ENCODE data around the gene ZFP28.

Gene ZFP28

GRCh38 chr19:56554272-56554869 lies 15.6 kb downstream of the ZFP28 start:
- no peaks in the 10 kb centered on the region for H3K27me3 ChIP-seq (ENCODE audit: control insufficient read depth, insufficient read depth, low read length)
- no peak overlapping the region for H3K4me3 ChIP-seq (ENCODE audit: low read depth, low read length)
- peaks cover 73% of the 10 kb centered on the region for H3K9me3 ChIP-seq (ENCODE audit: control insufficient read depth, insufficient read depth, low read depth, low read length)
- H3K4me1 ChIP-seq (ENCODE audit: control insufficient read depth, insufficient read depth, low read length): no peaks in the 10 kb centered on the region
- H3K36me3 ChIP-seq (ENCODE audit: control insufficient read depth, insufficient read depth, low read length): peaks cover 37% of the 10 kb centered on the region
- no peak overlapping the region for H3K27ac ChIP-seq (ENCODE audit: low read depth, low read length)
- no peak overlapping the region for H3K9ac ChIP-seq (ENCODE audit: low read length)

- H3K4me1 ChIP-seq (ENCODE audit: control insufficient read depth, insufficient read depth, low read length): peaks cover under 1% of the 10 kb centered on the region; the same call in 1 of the 2 replicates
- H3K27me3 ChIP-seq (ENCODE audit: control insufficient read depth, insufficient read depth, low read length): no peaks in the 10 kb centered on the region
- peaks cover 67% of the 10 kb centered on the region for H3K9me3 ChIP-seq (ENCODE audit: control insufficient read depth, insufficient read depth, low read depth, low read length)
- H3K9ac ChIP-seq (ENCODE audit: low read length): no peak overlapping the region
- H3K36me3 ChIP-seq (ENCODE audit: control insufficient read depth, insufficient read depth, low read length): no peaks in the 10 kb centered on the region; the same call in 1 of the 2 replicates
- H3K4me3 ChIP-seq (ENCODE audit: low read depth, low read length): no peak overlapping the region
- H3K27ac ChIP-seq (ENCODE audit: low read depth, low read length): no peak overlapping the region
These were observed 24.0 kb downstream of the ZFP28 start for GRCh38 chr19:56562766-56563165.

GRCh38 chr19:56566904-56567273 lies 28.1 kb downstream of the ZFP28 start:
- peaks cover 32% of the 10 kb centered on the region for H3K36me3 ChIP-seq (ENCODE audit: control insufficient read depth, insufficient read depth, low read length)
- H3K4me3 ChIP-seq (ENCODE audit: low read depth, low read length): peak overlapping the region; percentile 90
- H3K27me3 ChIP-seq (ENCODE audit: control insufficient read depth, insufficient read depth, low read length): no peaks in the 10 kb centered on the region
- peak overlapping the region; percentile 56 for H3K9ac ChIP-seq (ENCODE audit: low read length)
- H3K9me3 ChIP-seq (ENCODE audit: control insufficient read depth, insufficient read depth, low read depth, low read length): peaks cover 69% of the 10 kb centered on the region
- H3K27ac ChIP-seq (ENCODE audit: low read depth, low read length): no peak overlapping the region
- H3K4me1 ChIP-seq (ENCODE audit: control insufficient read depth, insufficient read depth, low read length): peaks cover 5% of the 10 kb centered on the region; the same call in 1 of the 2 replicates

- no peak within 1 kb of the TSS for H3K27ac ChIP-seq (ENCODE audit: low read depth, low read length)
- peak within 1 kb of the TSS; percentile 56 for H3K9ac ChIP-seq (ENCODE audit: low read length)
- H3K4me3 ChIP-seq (ENCODE audit: low read depth, low read length): peak within 1 kb of the TSS; percentile 90
- no peaks in the 10 kb centered on the region for H3K27me3 ChIP-seq (ENCODE audit: control insufficient read depth, insufficient read depth, low read length)
- H3K4me1 ChIP-seq (ENCODE audit: control insufficient read depth, insufficient read depth, low read length): peaks cover 5% of the 10 kb centered on the region; the same call in 1 of the 2 replicates
- peaks cover 35% of the 10 kb centered on the region for H3K36me3 ChIP-seq (ENCODE audit: control insufficient read depth, insufficient read depth, low read length)
- H3K9me3 ChIP-seq (ENCODE audit: control insufficient read depth, insufficient read depth, low read depth, low read length): peaks cover 67% of the 10 kb centered on the region
These were observed 28.7 kb downstream of the ZFP28 start, which contains the start of gene ZNF470 for GRCh38 chr19:56567274-56568120. ZNF470 (plus strand) TSS chr19:56567468; CDS start chr19:56570312, 2,844 bp downstream.

- peaks cover 86% of the 10 kb centered on the region for H3K36me3 ChIP-seq (ENCODE audit: control insufficient read depth, insufficient read depth, low read length)
- H3K9me3 ChIP-seq (ENCODE audit: control insufficient read depth, insufficient read depth, low read depth, low read length): peaks cover 84% of the 10 kb centered on the region
- H3K9ac ChIP-seq (ENCODE audit: low read length): no peak overlapping the region
- no peak overlapping the region for H3K4me3 ChIP-seq (ENCODE audit: low read depth, low read length)
- no peaks in the 10 kb centered on the region for H3K27me3 ChIP-seq (ENCODE audit: control insufficient read depth, insufficient read depth, low read length)
- H3K4me1 ChIP-seq (ENCODE audit: control insufficient read depth, insufficient read depth, low read length): peaks cover 5% of the 10 kb centered on the region; the same call in 1 of the 2 replicates
- H3K27ac ChIP-seq (ENCODE audit: low read depth, low read length): no peak overlapping the region
These were observed 33.8 kb downstream of the ZFP28 start for GRCh38 chr19:56572589-56572988.

- Histone ChIP-seq H3K4me3 (ENCODE audit: low read depth, low read length) (no peak overlapping the region), H3K27ac (ENCODE audit: low read depth, low read length) (no peak overlapping the region), H3K36me3 (ENCODE audit: control insufficient read depth, insufficient read depth, low read length) (peaks cover 86% of the 10 kb centered on the region), H3K4me1 (ENCODE audit: control insufficient read depth, insufficient read depth, low read length) (no peaks in the 10 kb centered on the region), H3K27me3 (ENCODE audit: control insufficient read depth, insufficient read depth, low read length) (no peaks in the 10 kb centered on the region), H3K9me3 (ENCODE audit: control insufficient read depth, insufficient read depth, low read depth, low read length) (peaks cover 87% of the 10 kb centered on the region), H3K9ac (ENCODE audit: low read length) (no peak overlapping the region)
These were observed 35.2 kb downstream of the ZFP28 start for GRCh38 chr19:56573914-56574313.

- Histone ChIP-seq H3K9ac (ENCODE audit: low read length) (no peak overlapping the region), H3K4me3 (ENCODE audit: low read depth, low read length) (no peak overlapping the region), H3K27me3 (ENCODE audit: control insufficient read depth, insufficient read depth, low read length) (no peaks in the 10 kb centered on the region), H3K36me3 (ENCODE audit: control insufficient read depth, insufficient read depth, low read length) (peaks cover 52% of the 10 kb centered on the region), H3K9me3 (ENCODE audit: control insufficient read depth, insufficient read depth, low read depth, low read length) (peaks cover 91% of the 10 kb centered on the region), H3K27ac (ENCODE audit: low read depth, low read length) (no peak overlapping the region), H3K4me1 (ENCODE audit: control insufficient read depth, insufficient read depth, low read length) (no peaks in the 10 kb centered on the region)
These were observed 39.2 kb downstream of the ZFP28 start for GRCh38 chr19:56577719-56578602.

- Histone ChIP-seq H3K9me3 (ENCODE audit: control insufficient read depth, insufficient read depth, low read depth, low read length) (peaks cover 21% of the 10 kb centered on the region), H3K4me1 (ENCODE audit: control insufficient read depth, insufficient read depth, low read length) (0 out of 2 replicates have a peak, but pooled peaks cover 3% of the 10 kb centered on the region), H3K36me3 (ENCODE audit: control insufficient read depth, insufficient read depth, low read length) (peaks cover 7% of the 10 kb centered on the region; the same call in 1 of the 2 replicates), H3K27me3 (ENCODE audit: control insufficient read depth, insufficient read depth, low read length) (no peaks in the 10 kb centered on the region), H3K4me3 (ENCODE audit: low read depth, low read length) (peak overlapping the region; percentile 87), H3K27ac (ENCODE audit: low read depth, low read length) (no peak overlapping the region), H3K9ac (ENCODE audit: low read length) (no peak overlapping the region)
These were observed 55.7 kb downstream of the ZFP28 start for GRCh38 chr19:56594446-56594782.

GRCh38 chr19:56594783-56595547 lies 56.2 kb downstream of the ZFP28 start, which contains the start of gene ZNF71:
ZNF71 (plus strand) TSS chr19:56595302; CDS start chr19:56601559, 6,257 bp downstream.
- peak within 1 kb of the TSS; percentile 87 for H3K4me3 ChIP-seq (ENCODE audit: low read depth, low read length)
- no peak within 1 kb of the TSS for H3K27ac ChIP-seq (ENCODE audit: low read depth, low read length)
- peaks cover 16% of the 10 kb centered on the region for H3K9me3 ChIP-seq (ENCODE audit: control insufficient read depth, insufficient read depth, low read depth, low read length)

GRCh38 chr19:56595548-56595899 lies 56.8 kb downstream of the ZFP28 start:
- Histone ChIP-seq H3K27ac (ENCODE audit: low read depth, low read length) (no peak overlapping the region), H3K9ac (ENCODE audit: low read length) (peak overlapping the region; percentile 89), H3K27me3 (ENCODE audit: control insufficient read depth, insufficient read depth, low read length) (no peaks in the 10 kb centered on the region), H3K36me3 (ENCODE audit: control insufficient read depth, insufficient read depth, low read length) (peaks cover 7% of the 10 kb centered on the region; the same call in 1 of the 2 replicates), H3K9me3 (ENCODE audit: control insufficient read depth, insufficient read depth, low read depth, low read length) (peaks cover 10% of the 10 kb centered on the region; the same call in 1 of the 2 replicates), H3K4me1 (ENCODE audit: control insufficient read depth, insufficient read depth, low read length) (0 out of 2 replicates have a peak, but pooled peaks cover 3% of the 10 kb centered on the region), H3K4me3 (ENCODE audit: low read depth, low read length) (peak overlapping the region; percentile 87)

More at GRCh38 chr19:56594783-56595547, 56.2 kb downstream of the ZFP28 start, which contains the start of gene ZNF71:
- 0 out of 2 replicates have a peak, but pooled peaks cover 3% of the 10 kb centered on the region for H3K4me1 ChIP-seq (ENCODE audit: control insufficient read depth, insufficient read depth, low read length)
- H3K36me3 ChIP-seq (ENCODE audit: control insufficient read depth, insufficient read depth, low read length): peaks cover 7% of the 10 kb centered on the region; the same call in 1 of the 2 replicates
- H3K9ac ChIP-seq (ENCODE audit: low read length): peak within 1 kb of the TSS; percentile 89
- no peaks in the 10 kb centered on the region for H3K27me3 ChIP-seq (ENCODE audit: control insufficient read depth, insufficient read depth, low read length)

All from HUES6 (cell line).